Glutamatergic neuron (in vitro differentiated cells): ENCODE results near the gene PTPDC1. TPM values are rescaled to one million over a fixed set of nuclear protein-coding genes. Genes with fewer than 3 reads are reported as not detected.

Experiments used
- DNase-seq: peaks from one replicate; pipeline ENCODE4 v3.0.0; 2022
- H3K27ac Mint-ChIP-seq: one replicate; pipeline ENCODE4 v1.8.0; 2020; ENCODE audit warnings: mild to moderate bottlenecking, mixed read lengths, inconsistent platforms; ENCODE audit not compliant: unreplicated experiment
- H3K27me3 Mint-ChIP-seq: one replicate; pipeline ENCODE4 v1.8.0; 2020; ENCODE audit warnings: mild to moderate bottlenecking, moderate library complexity, mixed read lengths, inconsistent platforms; ENCODE audit not compliant: unreplicated experiment
- H3K36me3 Mint-ChIP-seq: one replicate; pipeline ENCODE4 v1.8.0; 2020; ENCODE audit warnings: mild to moderate bottlenecking, mixed read lengths, inconsistent platforms; ENCODE audit not compliant: unreplicated experiment
- H3K4me1 Mint-ChIP-seq: one replicate; pipeline ENCODE4 v1.8.0; 2020; ENCODE audit warnings: mild to moderate bottlenecking, low read depth, mixed read lengths, inconsistent platforms; ENCODE audit not compliant: unreplicated experiment
- H3K4me3 Mint-ChIP-seq: one replicate; pipeline ENCODE4 v1.8.0; 2020; ENCODE audit warnings: mild to moderate bottlenecking, mixed read lengths, inconsistent platforms; ENCODE audit not compliant: unreplicated experiment
- H3K9me3 Mint-ChIP-seq: one replicate; pipeline ENCODE4 v1.8.0; 2020; ENCODE audit warnings: mild to moderate bottlenecking, moderate library complexity, mixed read lengths, inconsistent platforms; ENCODE audit not compliant: unreplicated experiment
- total RNA-seq: library from RNA; stranded (reverse); fragmentation: NEBNext Ultra II Directional; extraction: Animal tissue kit (Norgen Biotek cat#: 25700); gene quantifications from one replicate; pipeline ENCODE4 v1.2.1, GENCODE V29; 2021; ENCODE audit not compliant: unreplicated experiment
- TF ChIP-seq, protein P1 (sequence below): fragments of 200-600 bp; sonication (generic); IDR thresholded peaks from one replicate; pipeline ENCODE4 v1.5.0; 2021; ENCODE audit not compliant: partially characterized antibody, unreplicated experiment

PTPDC1 gene
- total RNA-seq, 1 donor from 2014 or later, result 9.7 TPM

DNA sequence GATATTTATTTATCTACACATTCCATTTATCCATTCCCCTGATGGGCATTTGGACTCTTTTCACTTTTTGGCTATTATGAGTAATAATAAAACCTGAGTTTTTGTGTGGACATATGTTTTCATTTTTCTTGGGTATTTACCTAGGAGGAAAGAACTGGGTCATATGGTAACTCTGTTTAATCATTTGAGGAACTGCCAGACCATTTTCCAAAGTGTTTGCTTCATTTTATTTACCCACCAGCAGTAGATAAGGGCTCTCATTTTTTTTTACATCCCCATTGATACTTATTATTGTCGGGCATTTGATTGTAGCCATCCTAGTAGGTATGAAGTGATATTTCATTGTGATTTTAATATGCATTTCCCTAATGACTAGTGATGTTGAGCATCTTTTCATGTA lies 7.7 kb upstream of the PTPDC1 start:
- no peak for DNase-seq
- peaks cover 4% of the 10 kb centered on the region for H3K4me1 Mint-ChIP-seq
- H3K27me3 Mint-ChIP-seq, result no peaks in the 10 kb centered on the region
- H3K36me3 Mint-ChIP-seq, result no peaks in the 10 kb centered on the region
- H3K27ac Mint-ChIP-seq, result no peak overlapping the region
- TF ChIP-seq, protein P1, sequence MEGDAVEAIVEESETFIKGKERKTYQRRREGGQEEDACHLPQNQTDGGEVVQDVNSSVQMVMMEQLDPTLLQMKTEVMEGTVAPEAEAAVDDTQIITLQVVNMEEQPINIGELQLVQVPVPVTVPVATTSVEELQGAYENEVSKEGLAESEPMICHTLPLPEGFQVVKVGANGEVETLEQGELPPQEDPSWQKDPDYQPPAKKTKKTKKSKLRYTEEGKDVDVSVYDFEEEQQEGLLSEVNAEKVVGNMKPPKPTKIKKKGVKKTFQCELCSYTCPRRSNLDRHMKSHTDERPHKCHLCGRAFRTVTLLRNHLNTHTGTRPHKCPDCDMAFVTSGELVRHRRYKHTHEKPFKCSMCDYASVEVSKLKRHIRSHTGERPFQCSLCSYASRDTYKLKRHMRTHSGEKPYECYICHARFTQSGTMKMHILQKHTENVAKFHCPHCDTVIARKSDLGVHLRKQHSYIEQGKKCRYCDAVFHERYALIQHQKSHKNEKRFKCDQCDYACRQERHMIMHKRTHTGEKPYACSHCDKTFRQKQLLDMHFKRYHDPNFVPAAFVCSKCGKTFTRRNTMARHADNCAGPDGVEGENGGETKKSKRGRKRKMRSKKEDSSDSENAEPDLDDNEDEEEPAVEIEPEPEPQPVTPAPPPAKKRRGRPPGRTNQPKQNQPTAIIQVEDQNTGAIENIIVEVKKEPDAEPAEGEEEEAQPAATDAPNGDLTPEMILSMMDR, result no peak
- H3K9me3 Mint-ChIP-seq, result no peaks in the 10 kb centered on the region
- H3K4me3 Mint-ChIP-seq, result no peak overlapping the region

DNA sequence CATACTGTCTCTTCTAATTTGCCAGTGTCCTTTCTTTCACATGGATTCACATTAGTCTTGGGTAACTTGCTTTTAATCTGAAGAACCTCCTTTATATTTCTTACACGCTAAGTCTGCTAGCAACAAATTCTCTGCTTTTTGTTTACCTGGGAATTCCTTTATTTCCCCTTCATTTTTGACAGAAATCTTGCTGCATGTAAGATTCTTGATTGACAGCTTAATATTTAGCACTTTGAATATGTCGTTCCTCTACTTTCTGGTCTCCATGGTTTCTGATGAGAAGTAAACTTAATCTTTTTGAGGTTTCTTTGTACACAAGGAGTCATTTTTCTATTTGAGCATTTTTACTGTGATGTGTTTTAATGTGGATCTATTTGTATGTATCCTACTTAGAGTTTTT lies 6.2 kb upstream of the PTPDC1 start:
- Mint-ChIP-seq H3K27me3 (no peaks in the 10 kb centered on the region), H3K27ac (no peak overlapping the region), H3K4me1 (peaks cover 4% of the 10 kb centered on the region), H3K4me3 (no peak overlapping the region), H3K36me3 (no peaks in the 10 kb centered on the region), H3K9me3 (no peaks in the 10 kb centered on the region)
- DNase-seq, result no peak
- TF ChIP-seq, protein P1, result no peak

DNA sequence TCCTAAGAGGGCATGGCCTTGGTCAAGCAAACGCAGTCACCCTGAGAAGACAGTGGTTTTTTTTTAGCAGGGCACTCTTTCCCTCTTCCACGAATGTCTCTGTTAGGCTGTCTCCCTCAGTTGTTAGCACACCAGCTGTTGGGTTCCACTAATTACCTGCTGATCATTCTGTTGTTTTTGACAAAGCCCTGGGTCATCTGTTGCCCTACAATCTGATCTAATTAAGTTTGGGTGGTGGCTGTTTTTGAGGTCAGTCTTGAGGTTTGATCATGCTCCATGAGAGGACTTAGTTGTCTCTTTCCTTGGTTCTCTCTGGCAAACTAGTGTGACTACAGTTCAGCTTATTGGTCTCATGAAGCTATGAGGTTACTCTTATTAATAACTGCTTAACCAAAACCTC lies 5.0 kb upstream of the PTPDC1 start:
- H3K27ac Mint-ChIP-seq, result no peak overlapping the region
- DNase-seq, result no peak
- TF ChIP-seq, protein P1, result no peak
- no peaks in the 10 kb centered on the region for H3K9me3 Mint-ChIP-seq
- no peak overlapping the region for H3K4me3 Mint-ChIP-seq
- no peaks in the 10 kb centered on the region for H3K36me3 Mint-ChIP-seq
- H3K27me3 Mint-ChIP-seq, result no peaks in the 10 kb centered on the region
- peaks cover 4% of the 10 kb centered on the region for H3K4me1 Mint-ChIP-seq

DNA sequence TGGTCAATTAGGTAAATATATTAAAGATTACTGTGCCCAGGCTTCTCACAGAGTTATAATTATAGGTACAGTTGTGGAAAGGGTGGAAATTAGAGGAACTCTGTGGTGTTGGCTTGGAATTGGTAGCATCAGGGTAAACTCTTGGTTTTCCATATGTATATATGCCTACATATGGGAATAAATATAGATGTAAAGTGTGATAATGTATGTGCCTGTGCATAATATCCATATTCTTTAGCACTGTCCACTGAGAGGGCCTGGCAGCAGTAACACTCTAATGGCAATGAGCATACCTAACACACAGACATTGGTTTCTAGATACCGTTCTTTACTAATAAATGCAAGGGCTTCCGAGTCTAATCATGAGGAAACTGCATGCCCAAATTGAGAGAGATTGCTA lies 4.0 kb upstream of the PTPDC1 start:
- H3K27me3 Mint-ChIP-seq, result no peaks in the 10 kb centered on the region
- no peak overlapping the region for H3K4me3 Mint-ChIP-seq
- H3K9me3 Mint-ChIP-seq, result no peaks in the 10 kb centered on the region
- DNase-seq, result no peak
- TF ChIP-seq, protein P1, result no peak
- H3K36me3 Mint-ChIP-seq, result no peaks in the 10 kb centered on the region
- H3K4me1 Mint-ChIP-seq, result peaks cover 4% of the 10 kb centered on the region
- no peak overlapping the region for H3K27ac Mint-ChIP-seq

DNA sequence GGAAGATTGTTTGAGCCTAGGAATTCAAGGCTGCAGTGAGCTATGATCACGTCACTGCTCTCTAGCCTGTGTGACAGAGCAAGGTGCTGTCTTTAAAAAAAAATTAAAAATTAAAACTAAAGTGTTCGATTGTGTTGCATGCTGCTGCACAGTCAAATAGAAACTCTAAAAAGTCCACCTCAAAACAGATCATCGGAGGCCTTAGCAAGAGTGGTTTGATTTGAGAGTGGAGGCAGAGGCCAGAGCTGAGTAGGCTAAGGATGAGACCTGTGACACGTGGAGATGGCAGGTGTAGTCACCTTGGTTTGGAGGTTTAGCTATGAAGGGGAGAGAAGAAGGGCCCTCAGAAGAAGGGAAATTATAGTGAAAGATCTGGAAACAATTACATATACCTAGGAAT lies 2.8 kb upstream of the PTPDC1 start:
- H3K9me3 Mint-ChIP-seq, result no peaks in the 10 kb centered on the region
- H3K27me3 Mint-ChIP-seq, result no peaks in the 10 kb centered on the region
- TF ChIP-seq, protein P1, result no peak
- H3K4me1 Mint-ChIP-seq, result peaks cover 4% of the 10 kb centered on the region
- no peaks in the 10 kb centered on the region for H3K36me3 Mint-ChIP-seq
- no peak for DNase-seq
- H3K4me3 Mint-ChIP-seq, result no peak overlapping the region
- no peak overlapping the region for H3K27ac Mint-ChIP-seq
